Esophagus muscularis mucosa (tissue), 4 donors: Measurements from ENCODE around the gene BTN1A1. TPM values are rescaled to one million over a fixed set of nuclear protein-coding genes. Genes with fewer than 3 reads are reported as not detected.

Source experiments
- DNase-seq: peaks from one replicate; pipeline ENCODE4 v3.0.0-alpha.2; 2017; ENCODE audit errors: extremely low spot score
- H3K27ac ChIP-seq, 4 donors: fragments of 200-600 bp; sonication (generic); replicated peaks in 1 of 4; 1 replicate in 3 of 4; 2 replicates in 1 of 4; pipeline ENCODE4 v1.5.1; 2016 to 2019; ENCODE audit warnings: mild to moderate bottlenecking in 1 of 4
- H3K27me3 ChIP-seq, 4 donors: fragments of 200-600 bp; sonication (generic); one replicate each; pipeline versions ENCODE4 v1.5.1 to v1.6.0; 2016 to 2019
- H3K36me3 ChIP-seq, 4 donors: fragments of 200-600 bp; sonication (generic); one replicate each; pipeline ENCODE4 v1.5.1; 2016 to 2019
- H3K4me1 ChIP-seq, 4 donors: fragments of 200-600 bp; sonication (generic); one replicate each; pipeline ENCODE4 v1.5.1; 2016 to 2019
- H3K4me3 ChIP-seq, 4 donors: fragments of 200-600 bp; sonication (generic); 1 replicate in 2 of 4; 2 replicates in 2 of 4; pipeline ENCODE4 v1.5.1; 2016 to 2019; ENCODE audit warnings: mild to moderate bottlenecking in 4 of 4, moderate library complexity in 1 of 4
- H3K9me3 ChIP-seq, 4 donors: fragments of 200-600 bp; sonication (generic); 1 replicate in 3 of 4; 2 replicates in 1 of 4; pipeline ENCODE4 v1.5.1; 2016 to 2019
- CTCF ChIP-seq, 3 experiments: fragments of 200-600 bp in 2 of 3; fragments of 450-650 bp in 1 of 3; sonication (generic) in 2 of 3; IDR thresholded peaks; one replicate each; pipeline ENCODE4 v1.5.1; 2017 to 2019; ENCODE audit warnings: antibody characterized with exemption in 3 of 3, mild to moderate bottlenecking in 2 of 3, moderate library complexity in 1 of 3
- EP300 ChIP-seq: sonication (generic); formaldehyde crosslinking; IDR thresholded peaks from one replicate; pipeline ENCODE4 v1.6.1; 2017; ENCODE audit warnings: antibody characterized with exemption
- POLR2A ChIP-seq: fragments of 450-650 bp; IDR thresholded peaks from one replicate; pipeline ENCODE4 v1.6.1; 2017; ENCODE audit warnings: antibody characterized with exemption, moderate library complexity, mild to moderate bottlenecking, low read depth
- POLR2AphosphoS5 ChIP-seq, 2 donors: sonication (generic); formaldehyde crosslinking; IDR thresholded peaks; one replicate each; pipeline ENCODE4 v1.6.1; 2017; ENCODE audit warnings: antibody characterized with exemption in 2 of 2
- WGBS: methylation state at CpG from one replicate; pipeline ENCODE4 v1.1.5; 2018; 5-methylcytosine and 5-hydroxymethylcytosine counted together
- intact Hi-C: fragments of 100-400 bp; cut with DNase I; formaldehyde crosslinking; loops from one replicate; pipeline ENCODE4 v1.15.1; 2023
- total RNA-seq, 4 donors: library from RNA; depleted of rRNA; stranded (reverse); fragments of >200 nt; gene quantifications; one replicate each; pipeline versions ENCODE4 v1.1.0 to v1.2.1, GENCODE V29; 2016

Gene BTN1A1
- total RNA-seq, 4 donors from 2014 or later = not detected

GRCh38 chr6:26493258-26493657, 6.8 kb upstream of the BTN1A1 start:
- H3K36me3 ChIP-seq = no peaks in the 10 kb centered on the region
- TF ChIP-seq CTCF (IDR thresholded peaks at IDR 0.05) (no peak), EP300 (no peak), POLR2AphosphoS5 (IDR thresholded peaks at IDR 0.05) (no peak)
- no peaks in the 10 kb centered on the region for H3K9me3 ChIP-seq
- H3K27me3 ChIP-seq = no peaks in the 10 kb centered on the region
- no peaks in the 10 kb centered on the region for H3K4me1 ChIP-seq
- intact Hi-C loops = no loop called here
- H3K4me3 ChIP-seq = no peak overlapping the region
- WGBS = 91% methylated on average over 2 of the region's 2 CpGs
- no peak overlapping the region for H3K27ac ChIP-seq
- DNase-seq = no peak

GRCh38 chr6:26494117-26494516, 6.0 kb upstream of the BTN1A1 start:
- intact Hi-C loops = no loop called here
- H3K9me3 ChIP-seq = no peaks in the 10 kb centered on the region
- no peak for DNase-seq
- no peaks in the 10 kb centered on the region for H3K4me1 ChIP-seq
- no peaks in the 10 kb centered on the region for H3K36me3 ChIP-seq
- TF ChIP-seq POLR2AphosphoS5 (IDR thresholded peaks at IDR 0.05) (no peak), CTCF (IDR thresholded peaks at IDR 0.05) (no peak), EP300 (no peak), POLR2A (no peak)
- H3K27ac ChIP-seq = no peak overlapping the region
- no peak overlapping the region for H3K4me3 ChIP-seq
- 88% methylated on average over 3 of the region's 3 CpGs for WGBS
- H3K27me3 ChIP-seq = no peaks in the 10 kb centered on the region

GRCh38 chr6:26495281-26495680, 4.8 kb upstream of the BTN1A1 start:
- TF ChIP-seq CTCF (IDR thresholded peaks at IDR 0.05) = no peak
- TF ChIP-seq POLR2AphosphoS5 (IDR thresholded peaks at IDR 0.05) = no peak
- TF ChIP-seq EP300 = no peak
- no peak for TF ChIP-seq POLR2A
- H3K9me3 ChIP-seq = no peaks in the 10 kb centered on the region
- no peak overlapping the region for H3K27ac ChIP-seq
- no peaks in the 10 kb centered on the region for H3K36me3 ChIP-seq
- no peak for DNase-seq
- WGBS = 67% methylated on average over 1 of the region's 1 CpG
- no peak overlapping the region for H3K4me3 ChIP-seq
- H3K4me1 ChIP-seq = no peaks in the 10 kb centered on the region
- H3K27me3 ChIP-seq = no peaks in the 10 kb centered on the region
- intact Hi-C loops = no loop called here

- Histone ChIP-seq H3K27ac (no peak overlapping the region), H3K4me1 (peaks cover 6 to 12% (median 12%) of the 10 kb centered on the region in 4 donors), H3K36me3 (no peaks in the 10 kb centered on the region), H3K4me3 (no peak overlapping the region), H3K9me3 (no peaks in the 10 kb centered on the region), H3K27me3 (peaks cover 0 to 21% (median 11%) of the 10 kb centered on the region in 4 donors)
- WGBS = 79% methylated on average over 4 of the region's 4 CpGs
- intact Hi-C loops = no loop called here
- no peak for DNase-seq
- no peak for TF ChIP-seq POLR2AphosphoS5 (IDR thresholded peaks at IDR 0.05)
- TF ChIP-seq POLR2A = no peak
Observed at GRCh38 chr6:26497610-26498009, 2.5 kb upstream of the BTN1A1 start.

- no peak for DNase-seq
Observed at GRCh38 chr6:26501482-26501986, 1.4 kb downstream of the BTN1A1 start.

More at GRCh38 chr6:26501482-26501986, 1.4 kb downstream of the BTN1A1 start:
- Histone ChIP-seq H3K27ac (no peak overlapping the region), H3K9me3 (no peaks in the 10 kb centered on the region), H3K36me3 (no peaks in the 10 kb centered on the region), H3K4me3 (peak overlapping the region; percentile 41 to 46 (median 41)), H3K27me3 (peaks cover 0 to 37% (median 11%) of the 10 kb centered on the region in 4 donors), H3K4me1 (peaks cover 6 to 12% (median 12%) of the 10 kb centered on the region in 4 donors)
- TF ChIP-seq POLR2AphosphoS5 (IDR thresholded peaks at IDR 0.05) (no peak), EP300 (no peak), POLR2A (no peak), CTCF (IDR thresholded peaks at IDR 0.05) (no peak)
- intact Hi-C loops = no loop called here
- 12% methylated on average over 32 of the region's 49 CpGs for WGBS
